Bone marrow (tissue), 2 donors: ENCODE data around the gene AHI1.
A peak's percentile ranks its signal among the peaks of the same experiment; 100 is the strongest.
"Not testable (repeated sequence)": the region's sequence is repeated elsewhere in the genome, so short reads cannot be mapped to it uniquely, and the experiment has no call there.

Source experiments
- DNase-seq, 2 donors: peaks; one replicate each; lab custom pipeline; 2025; lab: John Stamatoyannopoulos, UW

The AHI1 gene

GRCh38 chr6:135260612-135261011 lies 236.9 kb downstream of the AHI1 start:
- no peak for DNase-seq

GRCh38 chr6:135258970-135259369 lies 238.6 kb downstream of the AHI1 start:
- DNase-seq: no peak

GRCh38 chr6:135257631-135258405 lies 239.7 kb downstream of the AHI1 start:
- DNase-seq: no peak

GRCh38 chr6:135256866-135257265 lies 240.7 kb downstream of the AHI1 start:
- no peak for DNase-seq

- no peak for DNase-seq
Observed at GRCh38 chr6:135254471-135254870, 243.1 kb downstream of the AHI1 start.

GRCh38 chr6:135251498-135252441 lies 245.8 kb downstream of the AHI1 start:
- DNase-seq: no peak

GRCh38 chr6:135250751-135251497 lies 246.6 kb downstream of the AHI1 start:
- no peak for DNase-seq

- DNase-seq: peak; percentile 11 to 54
Observed at GRCh38 chr6:135250234-135250633, 247.3 kb downstream of the AHI1 start.

GRCh38 chr6:135246412-135247012 lies 251.0 kb downstream of the AHI1 start:
- not testable (repeated sequence) for DNase-seq

GRCh38 chr6:135244805-135245204 lies 252.7 kb downstream of the AHI1 start:
- no peak for DNase-seq

GRCh38 chr6:135243871-135244796 lies 253.4 kb downstream of the AHI1 start:
- DNase-seq: no peak

GRCh38 chr6:135240711-135241110 lies 256.8 kb downstream of the AHI1 start:
- no peak for DNase-seq

GRCh38 chr6:135236732-135237131 lies 260.8 kb downstream of the AHI1 start:
- DNase-seq: no peak

- DNase-seq: no peak
Observed at GRCh38 chr6:135236319-135236718, 261.2 kb downstream of the AHI1 start.

- no peak for DNase-seq
Observed at GRCh38 chr6:135235716-135236115, 261.8 kb downstream of the AHI1 start.

GRCh38 chr6:135234492-135234780 lies 263.1 kb downstream of the AHI1 start:
- no peak for DNase-seq

- no peak for DNase-seq
Observed at GRCh38 chr6:135233686-135234491, 263.7 kb downstream of the AHI1 start.
